ENCODE data around the gene GSTA2. TPM values are rescaled to one million over a fixed set of nuclear protein-coding genes. Genes with fewer than 3 reads are reported as not detected.

Gene GSTA2
- total RNA-seq, 1 experiment from 2014 or later = not detected

GRCh38 chr6:52788478-52788877, 25.2 kb upstream of the GSTA2 start:
- in situ Hi-C loops (cut with HindIII; ENCODE audit: low pct_unique_long_range_greater_than_20kb, low sequenced_read_pairs) = no loop called here
- Histone ChIP-seq H3K36me3 (ENCODE audit: control insufficient read depth, insufficient read depth, low read length) (no peaks in the 10 kb centered on the region), H3K9me3 (ENCODE audit: control insufficient read depth, insufficient read depth, low read depth, low read length) (no peaks in the 10 kb centered on the region), H3K27me3 (ENCODE audit: control insufficient read depth, insufficient read depth, low read length) (0 out of 2 replicates have a peak, but pooled peaks cover 2% of the 10 kb centered on the region), H3K27ac (ENCODE audit: low read length) (no peak overlapping the region), H3K4me1 (ENCODE audit: control insufficient read depth, insufficient read depth, low read length) (no peaks in the 10 kb centered on the region), H3K4me3 (ENCODE audit: low read depth in 2 of 2, low read length in 2 of 2) (no peak overlapping the region)
- CTCF ChIA-PET = no interaction called here
- POLR2A ChIA-PET = no interaction called here
- ATAC-seq = no peak
- DNase-seq (ENCODE audit: low read depth, low spot score) = no peak
- intact Hi-C loops (cut with micrococcal nuclease; ENCODE audit: unreplicated experiment) = no loop called here
- BruUV-seq (replicated peaks) = no TSS peak
- TF ChIP-seq REST (IDR thresholded peaks at IDR 0.05; ENCODE audit: insufficient read depth in 1 of 2, low read depth in 2 of 2, low read length in 1 of 2) (no peak), POLR2AphosphoS5 (IDR thresholded peaks at IDR 0.05; ENCODE audit: low read depth, low read length) (no peak), SIN3A (IDR thresholded peaks at IDR 0.05; ENCODE audit: borderline replicate concordance, insufficient read depth, low read depth, low read length) (no peak), TCF7L2 (IDR thresholded peaks at IDR 0.05; ENCODE audit: low read depth, low read length) (no peak), CTCF (IDR thresholded peaks at IDR 0.05) (no peak)

DNA sequence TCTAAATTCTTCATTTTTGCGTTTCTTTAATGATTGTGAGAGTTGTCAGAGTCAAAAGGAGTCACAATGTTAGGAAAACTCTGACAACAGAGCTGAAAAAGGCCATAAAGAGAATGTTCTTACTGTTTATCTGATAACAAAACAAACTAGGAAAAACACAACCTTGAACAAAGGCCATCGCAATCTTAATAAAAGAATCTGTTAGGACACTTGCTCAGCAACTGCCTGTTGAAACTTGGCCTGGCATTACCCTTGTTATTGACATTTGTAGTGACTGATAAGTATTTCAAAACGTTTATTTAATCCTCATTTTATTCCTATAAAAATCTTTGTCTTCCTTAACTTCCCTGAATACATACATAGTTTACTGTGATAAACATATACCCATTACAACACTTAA, 24.6 kb upstream of the GSTA2 start:
- intact Hi-C loops (cut with micrococcal nuclease; ENCODE audit: unreplicated experiment) (no loop called here), in situ Hi-C loops (cut with HindIII; ENCODE audit: low pct_unique_long_range_greater_than_20kb, low sequenced_read_pairs) (no loop called here)
- Histone ChIP-seq H3K27ac (ENCODE audit: low read length) (no peak overlapping the region), H3K9me3 (ENCODE audit: control insufficient read depth, insufficient read depth, low read depth, low read length) (no peaks in the 10 kb centered on the region), H3K36me3 (ENCODE audit: control insufficient read depth, insufficient read depth, low read length) (no peaks in the 10 kb centered on the region), H3K4me1 (ENCODE audit: control insufficient read depth, insufficient read depth, low read length) (no peaks in the 10 kb centered on the region), H3K27me3 (ENCODE audit: control insufficient read depth, insufficient read depth, low read length) (no peaks in the 10 kb centered on the region), H3K4me3 (ENCODE audit: low read depth in 2 of 2, low read length in 2 of 2) (no peak overlapping the region)
- TF ChIP-seq REST (IDR thresholded peaks at IDR 0.05; ENCODE audit: insufficient read depth in 1 of 2, low read depth in 2 of 2, low read length in 1 of 2) = no peak
- TF ChIP-seq TCF7L2 (IDR thresholded peaks at IDR 0.05; ENCODE audit: low read depth, low read length) = no peak
- TF ChIP-seq CTCF (IDR thresholded peaks at IDR 0.05) = no peak
- TF ChIP-seq SIN3A (IDR thresholded peaks at IDR 0.05; ENCODE audit: borderline replicate concordance, insufficient read depth, low read depth, low read length) = no peak
- TF ChIP-seq POLR2AphosphoS5 (IDR thresholded peaks at IDR 0.05; ENCODE audit: low read depth, low read length) = no peak
- DNase-seq (ENCODE audit: low read depth, low spot score) (no peak), ATAC-seq (no peak)
- ChIA-PET POLR2A (no interaction called here), CTCF (no interaction called here)
- BruUV-seq (replicated peaks) = no TSS peak
